Activated CD8-positive, alpha-beta memory T cell treated with anti-CD3 and anti-CD28 coated beads, Interleukin-2, amount 50 U/mL, for 1 hour (primary cell): ENCODE results near the gene KIF6.

Experiments used
- DNase-seq: peaks from one replicate; pipeline ENCODE4 v3.0.0-alpha.2; 2020; ENCODE audit errors: extremely low read depth

KIF6 gene

GRCh38 chr6:39421383-39422225 lies 303.6 kb downstream of the KIF6 start:
- DNase-seq, result no peak

GRCh38 chr6:39420300-39421265 lies 304.6 kb downstream of the KIF6 start:
- DNase-seq, result no peak

GRCh38 chr6:39419607-39420006 lies 305.6 kb downstream of the KIF6 start:
- DNase-seq, result no peak

- DNase-seq, result no peak
Observed at GRCh38 chr6:39417440-39417839, 307.8 kb downstream of the KIF6 start.

GRCh38 chr6:39416728-39417127 lies 308.5 kb downstream of the KIF6 start:
- DNase-seq, result no peak

GRCh38 chr6:39416026-39416425 lies 309.2 kb downstream of the KIF6 start:
- no peak for DNase-seq

GRCh38 chr6:39415482-39415881 lies 309.7 kb downstream of the KIF6 start:
- no peak for DNase-seq

GRCh38 chr6:39411465-39411864 lies 313.7 kb downstream of the KIF6 start:
- DNase-seq, result no peak

GRCh38 chr6:39411001-39411400 lies 314.2 kb downstream of the KIF6 start:
- no peak for DNase-seq

- DNase-seq, result no peak
Observed at GRCh38 chr6:39409889-39410288, 315.3 kb downstream of the KIF6 start.

GRCh38 chr6:39407446-39407993 lies 317.7 kb downstream of the KIF6 start:
- no peak for DNase-seq

- DNase-seq, result no peak
Observed at GRCh38 chr6:39404312-39404711, 320.9 kb downstream of the KIF6 start.

GRCh38 chr6:39403304-39403703 lies 321.9 kb downstream of the KIF6 start:
- no peak for DNase-seq

GRCh38 chr6:39402239-39402751 lies 322.9 kb downstream of the KIF6 start:
- no peak for DNase-seq

- no peak for DNase-seq
Observed at GRCh38 chr6:39401376-39401775, 323.8 kb downstream of the KIF6 start.

GRCh38 chr6:39400026-39400425 lies 325.2 kb downstream of the KIF6 start:
- DNase-seq, result no peak

- DNase-seq, result no peak
Observed at GRCh38 chr6:39396854-39397253, 328.4 kb downstream of the KIF6 start.

- DNase-seq, result no peak
Observed at GRCh38 chr6:39393075-39393474, 332.1 kb downstream of the KIF6 start.

- DNase-seq, result no peak
Observed at GRCh38 chr6:39391182-39391581, 334.0 kb downstream of the KIF6 start.

- DNase-seq, result no peak
Observed at GRCh38 chr6:39389484-39389767, 335.8 kb downstream of the KIF6 start.

GRCh38 chr6:39388606-39389483 lies 336.4 kb downstream of the KIF6 start:
- no peak for DNase-seq
